SK-N-SH (cell line): ENCODE data around the gene PRR16.
"Not testable (repeated sequence)": the region's sequence is repeated elsewhere in the genome, so short reads cannot be mapped to it uniquely, and the experiment has no call there.

Experiments used
- JUND ChIP-seq: IDR thresholded peaks from 2 replicates; pipeline ENCODE4 v1.4.0; 2012
- TF ChIP-seq, protein P1 (sequence below): fragments of 200-600 bp; sonication (generic); IDR thresholded peaks from 2 replicates; pipeline ENCODE4 v1.6.1; 2017; ENCODE audit warnings: antibody characterized with exemption, mild to moderate bottlenecking, moderate library complexity

DNA sequence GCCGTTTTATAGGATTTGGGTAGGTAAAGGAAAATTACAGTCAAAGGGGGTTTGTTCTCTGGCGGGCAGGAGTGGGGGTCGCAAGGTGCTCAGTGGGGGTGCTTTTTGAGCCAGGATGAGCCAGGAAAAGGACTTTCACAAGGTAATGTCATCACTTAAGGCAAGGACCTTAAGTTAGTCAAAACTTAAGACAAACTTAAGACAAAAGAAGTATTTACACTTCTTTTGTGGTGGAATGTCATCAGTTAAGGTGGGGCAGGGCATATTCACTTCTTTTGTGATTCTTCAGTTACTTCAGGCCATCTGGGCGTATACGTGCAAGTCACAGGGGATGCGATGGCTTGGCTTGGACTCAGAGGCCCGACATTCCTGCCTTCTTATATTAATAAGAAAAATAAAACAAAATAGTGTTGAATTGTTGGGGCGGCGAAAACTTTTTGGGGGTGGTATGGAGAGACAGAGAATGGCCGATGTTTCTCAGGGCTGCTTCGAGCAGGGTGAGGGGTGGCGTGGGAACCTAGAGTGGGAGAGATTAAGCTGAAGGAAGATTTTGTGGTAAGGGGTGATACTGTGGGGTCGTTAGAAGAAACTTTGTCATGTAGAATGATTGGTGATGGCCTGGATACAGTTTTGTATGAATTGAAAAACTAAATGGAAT is 233.7 kb downstream of the PRR16 start:
- not testable (repeated sequence) for TF ChIP-seq JUND
- TF ChIP-seq, protein P1, sequence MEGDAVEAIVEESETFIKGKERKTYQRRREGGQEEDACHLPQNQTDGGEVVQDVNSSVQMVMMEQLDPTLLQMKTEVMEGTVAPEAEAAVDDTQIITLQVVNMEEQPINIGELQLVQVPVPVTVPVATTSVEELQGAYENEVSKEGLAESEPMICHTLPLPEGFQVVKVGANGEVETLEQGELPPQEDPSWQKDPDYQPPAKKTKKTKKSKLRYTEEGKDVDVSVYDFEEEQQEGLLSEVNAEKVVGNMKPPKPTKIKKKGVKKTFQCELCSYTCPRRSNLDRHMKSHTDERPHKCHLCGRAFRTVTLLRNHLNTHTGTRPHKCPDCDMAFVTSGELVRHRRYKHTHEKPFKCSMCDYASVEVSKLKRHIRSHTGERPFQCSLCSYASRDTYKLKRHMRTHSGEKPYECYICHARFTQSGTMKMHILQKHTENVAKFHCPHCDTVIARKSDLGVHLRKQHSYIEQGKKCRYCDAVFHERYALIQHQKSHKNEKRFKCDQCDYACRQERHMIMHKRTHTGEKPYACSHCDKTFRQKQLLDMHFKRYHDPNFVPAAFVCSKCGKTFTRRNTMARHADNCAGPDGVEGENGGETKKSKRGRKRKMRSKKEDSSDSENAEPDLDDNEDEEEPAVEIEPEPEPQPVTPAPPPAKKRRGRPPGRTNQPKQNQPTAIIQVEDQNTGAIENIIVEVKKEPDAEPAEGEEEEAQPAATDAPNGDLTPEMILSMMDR, result not testable (repeated sequence)
